ENCODE measurements around the gene RPL23. TPM values are rescaled to one million over a fixed set of nuclear protein-coding genes. Genes with fewer than 3 reads are reported as not detected.
A peak's percentile ranks its signal among the peaks of the same experiment; 100 is the strongest.

The RPL23 gene
- total and polyA plus RNA-seq, 9 of the 15 experiments (the other 6 are each of a cell fraction or from before 2014, with no cell fraction given), result 1,745 to 3,667 (median 3,096) TPM

GRCh38 chr17:38824899-38825761, 28.4 kb downstream of the RPL23 start, which contains the start of gene CWC25 (continued):
- TF ChIP-seq TCF7L2 (IDR thresholded peaks at IDR 0.05; ENCODE audit: low read depth, low read length), result no peak; the same call in 1 of the 2 replicates

- Histone ChIP-seq H4K20me1 (replicated peaks; ENCODE audit: control insufficient read depth, insufficient read depth, low read length) (no peaks in the 10 kb centered on the region), H3K27ac (ENCODE audit: extremely low read depth, low read depth, low read length) (no peak overlapping the region), H3K9me1 (ENCODE audit: control insufficient read depth, insufficient read depth, low read length) (no peaks in the 10 kb centered on the region), H3K4me2 (ENCODE audit: insufficient read depth, low read length) (no peak overlapping the region), H3K4me1 (replicated peaks in 1 of 2; ENCODE audit: control insufficient read depth in 2 of 2, insufficient read depth in 2 of 2, low read length in 2 of 2) (no peaks in the 10 kb centered on the region), H3K36me3 (ENCODE audit: control insufficient read depth, insufficient read depth, low read length) (peaks cover 68% of the 10 kb centered on the region), H3K79me2 (ENCODE audit: control insufficient read depth, insufficient read depth, low read length) (peaks cover 8% of the 10 kb centered on the region; the same call in 1 of the 3 replicates), H3K9me3 (replicated peaks; ENCODE audit: control insufficient read depth, insufficient read depth, low read depth, low read length) (no peaks in the 10 kb centered on the region), H3K4me3 (no peak overlapping the region), H3K27me3 (ENCODE audit: control insufficient read depth in 2 of 2, insufficient read depth in 2 of 2, low read length in 2 of 2) (no peaks in the 10 kb centered on the region), H2AFZ (ENCODE audit: low read depth, low read length) (no peak overlapping the region), H3K9ac (ENCODE audit: insufficient read depth in 1 of 2, low read depth in 2 of 2, low read length in 2 of 2) (no peak overlapping the region)
- ATAC-seq, result no peak
- no peak for FAIRE-seq
- POLR2A ChIA-PET, result no interaction called here
- TF ChIP-seq SP2 (IDR thresholded peaks at IDR 0.05; ENCODE audit: extremely low read depth, low read depth, low read length, poor library complexity, severe bottlenecking) (no peak), DLX4 (CRISPR knock-in tag; IDR thresholded peaks at IDR 0.05) (no peak), POLR3A (IDR thresholded peaks at IDR 0.05; ENCODE audit: borderline replicate concordance, extremely low read depth, insufficient read depth, insufficient read length) (no peak), RBFOX2 (IDR thresholded peaks at IDR 0.05; ENCODE audit: low read depth, low read length) (no peak), ZNF766 (CRISPR knock-in tag; conservative IDR thresholded peaks at IDR 0.05) (no peak), ZNF436 (CRISPR knock-in tag; IDR thresholded peaks at IDR 0.05) (no peak), BCLAF1 (IDR thresholded peaks at IDR 0.05; ENCODE audit: borderline replicate concordance in 1 of 2, control insufficient read depth in 1 of 2, low read depth in 2 of 2, low read length in 1 of 2) (no peak), BCL6 (CRISPR knock-in tag; IDR thresholded peaks at IDR 0.05) (no peak), ZNF586 (CRISPR knock-in tag; conservative IDR thresholded peaks at IDR 0.05) (no peak)
- CTCF ChIA-PET (ENCODE audit: low intra/inter-chr PET ratio), result no interaction called here
- TSS peak; percentile 21 for BruUV-seq (replicated peaks)
- in situ Hi-C loops (cut with MboI) (no loop called here), intact Hi-C loops (cut with micrococcal nuclease) (no loop called here)
- DNase-seq (ENCODE audit: extremely low read depth in 1 of 4, low spot score in 3 of 4), result peak in 2 of 4 experiments; percentile 39 to 43
- WGBS (ENCODE audit: insufficient coverage, low coverage, missing lambda C conversion rate), result 93% methylated on average over 8 of the region's 8 CpGs
Measured at GRCh38 chr17:38815576-38816193, 37.8 kb downstream of the RPL23 start.
